Activated T-cell treated with anti-CD3 and anti-CD28 coated beads, Interleukin-2, amount 50 U/mL, for 24 hours (primary cell): ENCODE measurements around the gene EIF4E2.
A peak's percentile ranks its signal among the peaks of the same experiment; 100 is the strongest.

Experiments
- DNase-seq: peaks from one replicate; pipeline ENCODE4 v3.0.0-alpha.2; 2020
- H3K27ac Mint-ChIP-seq: 2 replicates; pipeline ENCODE4 v1.8.0; 2020; ENCODE audit warnings: mild to moderate bottlenecking, mixed read lengths
- H3K27me3 Mint-ChIP-seq: 2 replicates; pipeline ENCODE4 v1.8.0; 2020; ENCODE audit warnings: mixed read lengths
- H3K36me3 Mint-ChIP-seq: 2 replicates; pipeline ENCODE4 v1.8.0; 2020; ENCODE audit warnings: low read depth, mixed read lengths
- H3K4me1 Mint-ChIP-seq: 2 replicates; pipeline ENCODE4 v1.8.0; 2020; ENCODE audit warnings: low read depth, mixed read lengths
- H3K4me3 Mint-ChIP-seq: 2 replicates; pipeline ENCODE4 v1.8.0; 2020; ENCODE audit warnings: mild to moderate bottlenecking, moderate library complexity, mixed read lengths
- H3K9me3 Mint-ChIP-seq: 2 replicates; pipeline ENCODE4 v1.8.0; 2020; ENCODE audit warnings: mixed read lengths

The EIF4E2 gene

DNA sequence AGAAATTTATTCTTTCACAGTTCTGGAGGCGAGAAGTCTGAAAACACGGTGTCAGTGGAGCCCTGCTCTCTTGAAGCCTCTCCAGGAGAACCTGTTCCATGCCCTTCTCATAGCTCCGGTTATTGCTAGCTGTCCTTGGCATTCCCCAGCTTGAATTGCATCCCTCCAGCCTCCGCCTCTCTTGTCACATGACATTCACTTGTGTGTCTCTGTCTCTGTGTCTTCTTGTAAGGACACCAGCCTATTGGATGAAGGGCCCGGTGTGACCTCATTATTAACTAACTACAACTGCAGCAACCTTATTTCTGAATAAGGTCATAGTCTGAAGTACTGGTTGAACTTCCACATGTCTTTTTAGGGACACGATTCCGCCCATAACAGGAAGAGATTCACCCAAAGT is 34.9 kb upstream of the EIF4E2 start:
- H3K4me3 Mint-ChIP-seq, result no peak overlapping the region
- no peak for DNase-seq
- no peaks in the 10 kb centered on the region for H3K9me3 Mint-ChIP-seq
- no peak overlapping the region for H3K27ac Mint-ChIP-seq
- H3K27me3 Mint-ChIP-seq, result peaks cover 15% of the 10 kb centered on the region
- no peaks in the 10 kb centered on the region for H3K4me1 Mint-ChIP-seq
- H3K36me3 Mint-ChIP-seq, result no peaks in the 10 kb centered on the region

DNA sequence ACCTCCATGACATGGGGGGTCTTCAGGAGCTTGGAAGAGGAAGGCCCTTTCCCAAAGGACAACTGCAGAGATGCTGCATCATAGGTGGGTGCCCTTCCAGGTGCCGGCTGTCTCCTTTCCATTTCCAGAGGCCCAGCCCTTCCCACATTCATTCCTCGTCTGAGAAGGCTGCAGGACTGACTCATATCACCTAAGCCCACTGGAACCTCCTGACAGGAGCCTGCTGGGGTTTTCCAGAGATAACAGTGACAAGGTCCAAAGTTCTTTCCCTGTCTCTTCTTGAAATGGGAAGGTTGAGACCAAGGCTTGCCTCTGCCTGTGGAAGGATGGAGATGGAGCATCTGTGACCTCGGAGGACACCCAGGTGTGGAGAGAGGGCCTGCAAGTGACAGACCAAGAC is 33.9 kb upstream of the EIF4E2 start:
- Mint-ChIP-seq H3K36me3 (no peaks in the 10 kb centered on the region), H3K9me3 (no peaks in the 10 kb centered on the region), H3K4me3 (no peak overlapping the region), H3K4me1 (peaks cover 2% of the 10 kb centered on the region), H3K27ac (no peak overlapping the region), H3K27me3 (peaks cover 24% of the 10 kb centered on the region)
- DNase-seq, result no peak

DNA sequence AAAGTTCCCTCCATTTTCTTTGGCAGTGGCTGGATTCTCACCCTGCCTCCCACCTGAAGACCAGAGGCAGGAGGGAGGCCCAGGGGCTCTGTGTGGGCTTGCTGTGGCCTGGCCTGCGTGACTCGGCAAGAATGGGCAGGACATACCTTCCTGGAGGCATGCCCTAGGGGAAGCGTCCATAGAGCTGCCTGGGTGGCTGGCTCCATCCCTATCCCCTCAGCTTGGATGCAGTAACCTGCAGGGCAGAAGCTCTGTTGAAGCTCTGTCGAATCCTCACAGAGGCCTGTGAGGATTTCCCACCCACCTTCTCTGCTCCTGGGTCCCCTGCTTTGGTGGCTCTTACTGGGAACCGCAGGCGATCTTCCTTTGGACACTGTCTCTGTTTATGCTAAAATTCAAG is 31.6 kb upstream of the EIF4E2 start:
- Mint-ChIP-seq H3K27ac (no peak overlapping the region), H3K27me3 (peaks cover 36% of the 10 kb centered on the region), H3K4me3 (no peak overlapping the region), H3K36me3 (no peaks in the 10 kb centered on the region), H3K9me3 (no peaks in the 10 kb centered on the region), H3K4me1 (peaks cover 6% of the 10 kb centered on the region)
- DNase-seq, result no peak

DNA sequence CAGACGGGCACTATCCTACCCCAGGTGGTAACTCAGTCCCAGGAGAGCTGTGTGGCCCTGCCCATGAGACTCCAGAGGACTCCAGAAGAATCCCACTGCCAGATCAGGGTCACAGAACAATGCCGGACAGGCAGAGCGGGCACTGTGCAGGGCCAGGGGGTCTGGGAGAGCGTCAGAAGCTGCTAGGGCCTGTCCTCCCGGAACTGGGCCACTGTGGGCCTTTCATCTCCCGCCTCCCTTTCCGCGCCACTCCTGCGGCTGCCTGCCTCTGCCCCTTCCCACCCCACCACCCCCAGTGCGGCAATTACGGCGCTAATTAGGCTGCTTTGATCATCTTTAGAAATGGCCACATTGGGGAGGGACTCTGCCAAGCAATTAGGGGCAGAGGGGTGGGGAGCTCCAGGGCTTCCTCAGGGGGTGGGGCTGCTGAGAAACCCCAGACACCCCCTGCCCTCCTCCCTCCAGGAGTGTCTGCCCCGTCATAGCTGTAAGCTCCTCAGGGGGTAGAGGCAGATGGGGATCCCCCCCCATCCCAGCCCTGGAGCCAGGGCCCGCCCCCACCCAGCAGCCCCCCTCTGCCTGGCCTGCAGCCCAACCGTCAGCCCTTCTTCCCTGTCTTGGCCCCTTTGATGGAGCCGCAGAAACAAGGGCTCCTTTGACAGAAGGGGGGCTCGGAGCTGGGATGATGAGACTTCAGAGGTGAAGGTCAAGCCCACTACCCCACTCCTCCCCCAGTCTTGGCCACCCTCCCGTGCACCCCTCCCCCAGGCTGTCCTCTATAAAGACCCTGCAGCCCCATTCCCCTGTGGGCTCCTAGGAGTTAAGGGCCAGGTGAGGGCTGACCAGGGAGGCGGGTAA is 30.7 kb upstream of the EIF4E2 start, which contains the start of gene PRSS56:
Gene PRSS56 (plus strand): TSS at position 808 of the 858 bp plus-strand sequence. CDS start 211 bp downstream, outside the sequence.
- no peaks in the 10 kb centered on the region for H3K9me3 Mint-ChIP-seq
- H3K36me3 Mint-ChIP-seq, result no peaks in the 10 kb centered on the region
- DNase-seq, result no peak
- H3K27ac Mint-ChIP-seq, result no peak within 1 kb of the TSS
- peaks cover 44% of the 10 kb centered on the region for H3K27me3 Mint-ChIP-seq
- no peak within 1 kb of the TSS for H3K4me3 Mint-ChIP-seq
- H3K4me1 Mint-ChIP-seq, result peaks cover 9% of the 10 kb centered on the region

DNA sequence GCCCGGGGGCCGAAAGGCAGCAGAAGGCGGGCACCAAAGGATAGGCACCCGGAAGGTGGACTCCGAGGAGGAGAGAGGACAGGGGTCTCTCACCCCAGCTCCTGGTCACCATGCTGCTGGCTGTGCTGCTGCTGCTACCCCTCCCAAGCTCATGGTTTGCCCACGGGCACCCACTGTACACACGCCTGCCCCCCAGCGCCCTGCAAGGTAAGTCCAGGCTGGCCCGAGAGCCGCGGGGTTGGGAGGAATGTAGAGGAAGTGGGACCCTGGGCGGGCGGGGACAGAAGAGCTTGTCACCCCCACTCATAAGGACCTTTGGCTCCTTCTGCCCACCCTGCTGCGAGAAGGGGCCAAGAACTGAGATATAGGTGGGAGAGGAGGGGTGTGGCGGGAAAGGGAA is 30.0 kb upstream of the EIF4E2 start:
- Mint-ChIP-seq H3K9me3 (no peaks in the 10 kb centered on the region), H3K4me1 (peaks cover 9% of the 10 kb centered on the region), H3K36me3 (no peaks in the 10 kb centered on the region), H3K27ac (no peak overlapping the region), H3K27me3 (peaks cover 47% of the 10 kb centered on the region), H3K4me3 (no peak overlapping the region)
- DNase-seq, result no peak

DNA sequence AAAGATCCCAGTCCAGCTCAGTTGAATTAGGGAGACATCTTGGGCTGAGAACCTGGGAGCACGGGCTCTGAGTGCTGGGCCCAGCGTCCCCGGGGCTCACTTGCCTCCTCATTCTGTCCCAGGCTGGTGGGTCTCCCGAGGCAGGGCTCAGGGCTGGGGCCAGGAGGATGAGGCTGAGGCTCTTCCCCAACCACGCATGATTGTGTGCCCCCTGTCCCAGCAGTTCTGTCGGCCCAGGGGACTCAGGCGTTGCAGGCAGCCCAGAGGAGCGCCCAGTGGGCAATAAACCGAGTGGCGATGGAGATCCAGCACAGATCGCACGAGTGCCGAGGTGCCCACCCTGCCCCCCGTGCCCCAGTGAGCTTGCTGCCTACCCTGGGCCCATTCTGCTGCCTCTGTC is 29.4 kb upstream of the EIF4E2 start:
- DNase-seq, result no peak
- Mint-ChIP-seq H3K27ac (no peak overlapping the region), H3K9me3 (no peaks in the 10 kb centered on the region), H3K36me3 (no peaks in the 10 kb centered on the region), H3K4me3 (no peak overlapping the region), H3K27me3 (peaks cover 49% of the 10 kb centered on the region), H3K4me1 (peaks cover 9% of the 10 kb centered on the region)

DNA sequence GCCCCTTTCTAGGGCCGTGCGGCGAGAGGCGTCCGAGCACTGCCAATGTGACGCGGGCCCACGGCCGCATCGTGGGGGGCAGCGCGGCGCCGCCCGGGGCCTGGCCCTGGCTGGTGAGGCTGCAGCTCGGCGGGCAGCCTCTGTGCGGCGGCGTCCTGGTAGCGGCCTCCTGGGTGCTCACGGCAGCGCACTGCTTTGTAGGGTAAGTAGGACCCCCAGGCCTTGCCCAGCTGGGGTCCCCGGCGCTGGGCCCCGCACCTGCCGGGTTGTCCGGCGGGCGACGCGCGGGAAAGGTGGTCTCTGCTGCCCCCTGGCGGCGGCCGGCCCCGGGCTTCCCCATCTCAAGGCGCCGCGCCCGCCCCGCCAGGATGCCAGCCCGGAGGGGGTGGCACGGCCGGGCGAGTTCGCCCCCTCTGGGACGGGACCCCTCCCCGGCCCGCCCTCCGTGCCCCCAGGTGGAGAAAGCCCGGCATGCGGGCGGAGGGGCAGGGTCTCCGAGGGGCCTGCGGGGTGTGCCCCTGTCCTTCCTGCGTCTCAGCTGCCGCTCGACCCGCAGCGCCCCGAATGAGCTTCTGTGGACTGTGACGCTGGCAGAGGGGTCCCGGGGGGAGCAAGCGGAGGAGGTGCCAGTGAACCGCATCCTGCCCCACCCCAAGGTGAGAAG is 28.4 kb upstream of the EIF4E2 start:
- Mint-ChIP-seq H3K4me1 (peaks cover 9% of the 10 kb centered on the region), H3K27me3 (peaks cover 57% of the 10 kb centered on the region)

DNA sequence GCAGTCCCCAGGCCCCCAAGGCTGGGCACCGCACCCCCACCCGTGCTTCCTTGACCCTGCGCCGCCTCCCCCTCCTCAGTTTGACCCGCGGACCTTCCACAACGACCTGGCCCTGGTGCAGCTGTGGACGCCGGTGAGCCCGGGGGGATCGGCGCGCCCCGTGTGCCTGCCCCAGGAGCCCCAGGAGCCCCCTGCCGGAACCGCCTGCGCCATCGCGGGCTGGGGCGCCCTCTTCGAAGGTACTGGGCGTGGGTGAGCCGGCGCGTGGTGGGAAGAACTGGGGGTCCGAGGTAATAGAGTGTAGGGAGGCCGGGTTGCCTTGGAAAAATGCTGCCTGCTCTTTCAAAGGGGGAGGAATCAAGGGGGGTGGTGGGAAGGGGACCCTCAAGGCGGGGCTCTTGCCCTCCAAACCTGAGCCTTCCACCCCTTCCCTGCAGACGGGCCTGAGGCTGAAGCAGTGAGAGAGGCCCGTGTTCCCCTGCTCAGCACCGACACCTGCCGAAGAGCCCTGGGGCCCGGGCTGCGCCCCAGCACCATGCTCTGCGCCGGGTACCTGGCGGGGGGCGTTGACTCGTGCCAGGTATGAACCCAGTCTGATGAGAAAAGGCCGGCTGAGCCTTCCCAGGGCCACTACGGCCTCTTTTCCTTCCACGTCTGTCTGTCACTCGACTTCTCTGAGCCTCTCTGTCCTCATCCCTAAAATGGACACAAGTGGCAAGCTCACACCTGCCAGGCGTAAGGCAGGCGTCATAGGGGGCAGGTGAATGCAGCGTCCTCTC is 27.7 kb upstream of the EIF4E2 start:
- no peak overlapping the region for H3K27ac Mint-ChIP-seq
- H3K4me3 Mint-ChIP-seq, result no peak overlapping the region
- peaks cover 58% of the 10 kb centered on the region for H3K27me3 Mint-ChIP-seq
- no peak for DNase-seq
- no peaks in the 10 kb centered on the region for H3K9me3 Mint-ChIP-seq
- H3K4me1 Mint-ChIP-seq, result peaks cover 9% of the 10 kb centered on the region
- no peaks in the 10 kb centered on the region for H3K36me3 Mint-ChIP-seq

More for the DNA sequence above, 28.4 kb upstream of the EIF4E2 start:
- no peak overlapping the region for H3K27ac Mint-ChIP-seq
- H3K9me3 Mint-ChIP-seq, result no peaks in the 10 kb centered on the region
- H3K4me3 Mint-ChIP-seq, result no peak overlapping the region
- H3K36me3 Mint-ChIP-seq, result no peaks in the 10 kb centered on the region
- DNase-seq, result peak; percentile 85

DNA sequence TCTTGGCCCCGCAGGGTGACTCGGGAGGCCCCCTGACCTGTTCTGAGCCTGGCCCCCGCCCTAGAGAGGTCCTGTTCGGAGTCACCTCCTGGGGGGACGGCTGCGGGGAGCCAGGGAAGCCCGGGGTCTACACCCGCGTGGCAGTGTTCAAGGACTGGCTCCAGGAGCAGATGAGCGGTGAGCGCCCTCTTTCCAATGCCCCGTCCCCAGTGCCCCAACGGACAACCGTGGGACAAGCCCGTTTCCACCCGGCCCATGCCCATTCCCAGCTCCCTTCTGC is 27.1 kb upstream of the EIF4E2 start:
- Mint-ChIP-seq H3K4me3 (no peak overlapping the region), H3K36me3 (no peaks in the 10 kb centered on the region), H3K9me3 (no peaks in the 10 kb centered on the region), H3K27me3 (peaks cover 60% of the 10 kb centered on the region), H3K4me1 (peaks cover 11% of the 10 kb centered on the region), H3K27ac (no peak overlapping the region)
- no peak for DNase-seq

DNA sequence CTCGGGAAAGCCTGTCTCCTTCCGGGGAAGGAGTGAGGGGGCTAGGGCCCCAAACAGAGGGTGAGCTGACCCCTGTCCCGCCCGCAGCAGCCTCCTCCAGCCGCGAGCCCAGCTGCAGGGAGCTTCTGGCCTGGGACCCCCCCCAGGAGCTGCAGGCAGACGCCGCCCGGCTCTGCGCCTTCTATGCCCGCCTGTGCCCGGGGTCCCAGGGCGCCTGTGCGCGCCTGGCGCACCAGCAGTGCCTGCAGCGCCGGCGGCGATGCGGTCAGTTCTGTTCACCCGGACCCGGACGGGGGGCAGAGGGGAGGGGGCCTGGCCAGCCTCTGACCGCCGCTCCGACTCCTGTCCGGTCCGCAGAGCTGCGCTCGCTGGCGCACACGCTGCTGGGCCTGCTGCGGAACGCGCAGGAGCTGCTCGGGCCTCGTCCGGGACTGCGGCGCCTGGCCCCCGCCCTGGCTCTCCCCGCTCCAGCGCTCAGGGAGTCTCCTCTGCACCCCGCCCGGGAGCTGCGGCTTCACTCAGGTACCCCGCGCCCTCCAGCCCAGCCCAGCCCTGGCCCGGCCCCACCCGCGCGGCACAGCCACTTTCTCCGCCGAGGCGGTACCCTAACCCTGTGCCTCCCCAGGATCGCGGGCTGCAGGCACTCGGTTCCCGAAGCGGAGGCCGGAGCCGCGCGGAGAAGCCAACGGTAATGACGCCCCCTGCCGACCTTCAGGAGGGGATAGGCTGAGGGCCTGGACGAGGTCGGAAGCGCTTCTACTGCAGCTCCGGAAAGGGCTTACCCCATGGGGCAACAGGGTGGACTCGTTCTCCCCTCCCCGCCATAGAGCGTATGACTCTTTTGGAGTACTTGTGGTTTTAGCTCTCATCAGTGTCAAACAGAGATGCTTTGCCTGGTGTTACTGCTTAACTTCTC is 26.5 kb upstream of the EIF4E2 start:
- DNase-seq, result peak; percentile 57
- H3K27me3 Mint-ChIP-seq, result peaks cover 65% of the 10 kb centered on the region
- H3K4me1 Mint-ChIP-seq, result peaks cover 17% of the 10 kb centered on the region
- no peaks in the 10 kb centered on the region for H3K36me3 Mint-ChIP-seq
- H3K4me3 Mint-ChIP-seq, result no peak overlapping the region
- no peak overlapping the region for H3K27ac Mint-ChIP-seq
- no peaks in the 10 kb centered on the region for H3K9me3 Mint-ChIP-seq

DNA sequence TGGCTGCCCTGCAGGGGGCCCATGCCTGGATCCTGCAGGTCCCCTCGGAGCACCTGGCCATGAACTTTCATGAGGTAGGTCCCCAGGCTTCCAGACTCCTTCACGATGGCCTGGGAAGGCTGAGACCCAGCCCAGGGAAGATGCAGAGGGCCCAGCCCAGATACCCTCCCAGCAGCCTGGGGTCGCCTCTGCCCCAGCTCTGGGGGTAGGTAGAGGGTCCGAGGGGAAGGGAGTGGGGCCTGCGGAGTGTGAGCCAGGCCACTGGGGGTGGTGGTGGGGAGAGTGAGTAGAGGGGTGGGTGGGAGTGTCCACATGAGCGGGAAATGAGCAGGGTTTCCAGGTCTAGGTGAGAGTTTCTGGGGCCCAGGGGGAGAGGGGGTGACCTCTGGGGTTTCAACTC is 25.7 kb upstream of the EIF4E2 start:
- Mint-ChIP-seq H3K27me3 (peaks cover 66% of the 10 kb centered on the region), H3K4me3 (no peak overlapping the region)
- no peak for DNase-seq

DNA sequence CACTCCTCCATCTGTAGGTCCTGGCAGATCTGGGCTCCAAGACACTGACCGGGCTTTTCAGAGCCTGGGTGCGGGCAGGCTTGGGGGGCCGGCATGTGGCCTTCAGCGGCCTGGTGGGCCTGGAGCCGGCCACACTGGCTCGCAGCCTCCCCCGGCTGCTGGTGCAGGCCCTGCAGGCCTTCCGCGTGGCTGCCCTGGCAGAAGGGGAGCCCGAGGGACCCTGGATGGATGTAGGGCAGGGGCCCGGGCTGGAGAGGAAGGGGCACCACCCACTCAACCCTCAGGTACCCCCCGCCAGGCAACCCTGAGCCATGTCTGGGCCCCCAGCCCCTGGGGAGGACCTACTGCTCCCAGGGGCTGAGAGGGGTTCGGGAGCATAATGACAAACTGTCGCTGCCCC is 25.3 kb upstream of the EIF4E2 start:
- Mint-ChIP-seq H3K36me3 (no peaks in the 10 kb centered on the region), H3K4me1 (peaks cover 22% of the 10 kb centered on the region), H3K27ac (no peak overlapping the region), H3K9me3 (no peaks in the 10 kb centered on the region), H3K4me3 (no peak overlapping the region), H3K27me3 (peaks cover 67% of the 10 kb centered on the region)
- DNase-seq, result no peak

More for the DNA sequence above, 25.7 kb upstream of the EIF4E2 start:
- Mint-ChIP-seq H3K36me3 (no peaks in the 10 kb centered on the region), H3K27ac (no peak overlapping the region), H3K4me1 (peaks cover 22% of the 10 kb centered on the region), H3K9me3 (no peaks in the 10 kb centered on the region)

DNA sequence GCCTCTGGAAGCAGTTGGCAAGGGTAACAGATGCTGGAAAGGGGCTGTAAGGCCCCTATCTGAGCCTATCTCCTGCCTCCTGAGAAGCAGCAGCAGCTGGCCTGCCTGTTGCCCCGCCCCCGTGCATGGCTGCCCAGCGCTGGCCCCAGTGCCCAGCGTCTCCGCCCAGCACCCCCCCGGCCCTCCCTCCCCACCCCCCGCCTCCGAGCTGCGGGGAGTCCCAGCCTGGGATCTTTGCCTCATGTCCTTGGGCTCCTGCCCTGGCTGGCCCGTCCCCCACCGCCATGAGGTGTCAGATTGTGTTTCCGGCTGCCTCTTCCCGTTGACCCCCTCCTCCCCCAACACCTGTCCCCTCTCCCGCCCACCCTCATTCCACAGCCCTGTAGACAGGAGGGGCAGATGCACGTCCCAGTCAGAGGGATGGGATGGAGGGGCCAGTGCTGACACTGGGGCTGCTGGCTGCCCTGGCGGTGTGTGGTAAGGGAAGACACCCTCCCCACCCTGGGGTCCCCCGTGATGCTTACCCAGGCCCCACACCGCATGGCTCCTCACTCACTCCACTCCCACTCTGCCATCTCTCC is 24.6 kb upstream of the EIF4E2 start, which contains the start of gene CHRND:
Gene CHRND (plus strand): TSS at position 370 of the 581 bp plus-strand sequence. CDS start 56 bp downstream, at position 426.
- no peak within 1 kb of the TSS for H3K4me3 Mint-ChIP-seq
- H3K9me3 Mint-ChIP-seq, result no peaks in the 10 kb centered on the region
- no peak for DNase-seq

More for the DNA sequence above, 24.6 kb upstream of the EIF4E2 start, which contains the start of gene CHRND:
- Mint-ChIP-seq H3K27me3 (peaks cover 67% of the 10 kb centered on the region), H3K4me1 (peaks cover 22% of the 10 kb centered on the region), H3K27ac (no peak within 1 kb of the TSS), H3K36me3 (no peaks in the 10 kb centered on the region)
